Kidney epithelial cell (primary cell): ENCODE results near the gene TBC1D24. TPM values are rescaled to one million over a fixed set of nuclear protein-coding genes. Genes with fewer than 3 reads are reported as not detected.
"Not testable (repeated sequence)": the region's sequence is repeated elsewhere in the genome, so short reads cannot be mapped to it uniquely, and the experiment has no call there.

Experiments
- DNase-seq: peaks from one replicate; pipeline ENCODE4 v3.0.0-alpha.2; 2010; ENCODE audit warnings: low read depth
- H3K27me3 ChIP-seq: 2 replicates; pipeline ENCODE4 v1.6.0; 2011; ENCODE audit warnings: low read length; ENCODE audit not compliant: control insufficient read depth, insufficient read depth
- H3K36me3 ChIP-seq: 2 replicates; pipeline ENCODE4 v1.5.1; 2011; ENCODE audit warnings: low read length; ENCODE audit not compliant: control insufficient read depth, insufficient read depth
- H3K4me3 ChIP-seq: 2 replicates; pipeline ENCODE4 v1.5.1; 2011; ENCODE audit warnings: low read depth, mild to moderate bottlenecking, control low read depth, low read length
- total RNA-seq: library from RNA; depleted of rRNA; stranded (reverse); fragments of >200 nt; gene quantifications from 2 replicates; pipeline ENCODE4 v1.2.3, GENCODE V29; 2015
- TF ChIP-seq, protein P1 (sequence below): IDR thresholded peaks from 2 replicates; pipeline ENCODE4 v1.5.1; 2011; ENCODE audit warnings: mild to moderate bottlenecking, moderate library complexity, low read length, control low read depth, inconsistent platforms; ENCODE audit not compliant: insufficient read depth, poor library complexity, severe bottlenecking

TBC1D24 gene
- total RNA-seq, 1 donor from 2014 or later = 14.5 TPM

DNA sequence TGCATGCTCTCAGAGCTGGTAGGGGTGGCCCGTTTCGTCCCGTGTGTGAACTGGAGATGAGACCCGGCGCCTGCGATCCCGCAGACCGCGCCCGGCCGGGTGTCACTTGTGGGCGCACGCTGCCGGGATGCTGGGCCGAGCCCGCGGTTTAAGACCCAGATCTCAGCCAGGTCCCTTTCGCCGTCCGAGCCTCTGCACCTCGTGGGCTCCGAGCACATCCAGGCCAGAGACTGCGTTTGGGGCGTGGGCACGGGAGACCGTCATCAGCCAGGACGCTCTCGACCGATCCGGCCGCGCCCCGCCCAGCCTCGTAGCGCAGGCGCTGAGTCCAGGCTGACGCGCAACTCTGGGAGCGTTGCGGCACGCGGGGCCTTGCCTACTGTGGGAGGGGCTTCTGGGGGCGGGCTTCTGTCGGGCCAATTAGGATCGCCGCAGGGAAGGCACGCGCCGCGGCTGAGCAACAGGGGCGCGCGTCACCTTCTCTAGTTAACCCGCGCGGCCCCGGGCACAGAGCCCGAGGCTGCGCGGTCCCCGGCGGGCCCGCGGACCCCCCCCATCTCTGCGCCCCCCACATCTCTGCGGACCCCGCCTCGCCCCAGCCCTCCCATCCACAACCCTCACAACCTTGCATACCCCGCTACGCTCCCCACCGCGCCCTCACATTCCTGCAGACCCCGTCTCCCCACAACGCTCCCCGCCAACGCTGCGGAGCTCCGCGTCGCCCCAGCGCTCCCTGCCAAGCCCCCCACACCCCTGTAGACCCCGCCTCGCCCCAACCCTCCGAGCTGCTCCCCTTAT is 57.0 kb downstream of the TBC1D24 start:
- TF ChIP-seq, protein P1, sequence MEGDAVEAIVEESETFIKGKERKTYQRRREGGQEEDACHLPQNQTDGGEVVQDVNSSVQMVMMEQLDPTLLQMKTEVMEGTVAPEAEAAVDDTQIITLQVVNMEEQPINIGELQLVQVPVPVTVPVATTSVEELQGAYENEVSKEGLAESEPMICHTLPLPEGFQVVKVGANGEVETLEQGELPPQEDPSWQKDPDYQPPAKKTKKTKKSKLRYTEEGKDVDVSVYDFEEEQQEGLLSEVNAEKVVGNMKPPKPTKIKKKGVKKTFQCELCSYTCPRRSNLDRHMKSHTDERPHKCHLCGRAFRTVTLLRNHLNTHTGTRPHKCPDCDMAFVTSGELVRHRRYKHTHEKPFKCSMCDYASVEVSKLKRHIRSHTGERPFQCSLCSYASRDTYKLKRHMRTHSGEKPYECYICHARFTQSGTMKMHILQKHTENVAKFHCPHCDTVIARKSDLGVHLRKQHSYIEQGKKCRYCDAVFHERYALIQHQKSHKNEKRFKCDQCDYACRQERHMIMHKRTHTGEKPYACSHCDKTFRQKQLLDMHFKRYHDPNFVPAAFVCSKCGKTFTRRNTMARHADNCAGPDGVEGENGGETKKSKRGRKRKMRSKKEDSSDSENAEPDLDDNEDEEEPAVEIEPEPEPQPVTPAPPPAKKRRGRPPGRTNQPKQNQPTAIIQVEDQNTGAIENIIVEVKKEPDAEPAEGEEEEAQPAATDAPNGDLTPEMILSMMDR = no peak
- peak; percentile 81 for DNase-seq
- H3K36me3 ChIP-seq = peaks cover 3% of the 10 kb centered on the region
- no peaks in the 10 kb centered on the region for H3K27me3 ChIP-seq
- peak overlapping the region; percentile 55 for H3K4me3 ChIP-seq

DNA sequence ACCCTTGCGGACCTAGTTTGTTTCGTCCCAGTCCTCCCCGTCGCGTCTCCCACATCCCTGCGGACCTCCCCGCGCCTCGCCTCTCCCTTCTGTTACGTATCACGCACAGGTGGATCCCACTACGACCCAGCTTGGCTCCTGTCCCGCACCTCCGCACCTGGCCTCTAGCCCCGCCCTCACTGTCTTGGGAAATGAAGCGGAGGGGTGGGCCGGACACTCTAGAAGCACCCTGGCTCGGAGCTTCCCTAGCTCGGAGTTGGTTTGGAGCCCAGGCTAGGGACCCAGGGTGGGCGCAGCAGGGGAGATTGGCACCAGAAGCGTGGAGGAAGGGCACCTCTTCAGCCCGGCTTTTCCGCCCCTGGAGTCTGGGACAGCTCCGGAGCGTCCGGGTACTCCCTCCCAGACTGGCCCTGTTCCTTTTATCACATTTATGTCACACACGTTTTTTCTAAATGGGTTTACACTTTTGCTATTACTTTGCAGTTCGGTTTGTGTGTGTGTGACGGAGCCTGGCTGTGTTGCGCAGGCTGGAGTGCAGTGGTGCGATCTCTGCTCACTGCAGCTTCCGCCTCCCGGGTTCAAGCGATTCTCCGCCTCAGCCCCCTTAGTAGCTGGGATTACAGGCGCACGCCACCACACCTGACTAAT is 57.7 kb downstream of the TBC1D24 start:
- Histone ChIP-seq H3K36me3 (peaks cover 3% of the 10 kb centered on the region), H3K4me3 (peak overlapping the region; percentile 55), H3K27me3 (no peaks in the 10 kb centered on the region)
- no peak for DNase-seq
- TF ChIP-seq, protein P1 = no peak

DNA sequence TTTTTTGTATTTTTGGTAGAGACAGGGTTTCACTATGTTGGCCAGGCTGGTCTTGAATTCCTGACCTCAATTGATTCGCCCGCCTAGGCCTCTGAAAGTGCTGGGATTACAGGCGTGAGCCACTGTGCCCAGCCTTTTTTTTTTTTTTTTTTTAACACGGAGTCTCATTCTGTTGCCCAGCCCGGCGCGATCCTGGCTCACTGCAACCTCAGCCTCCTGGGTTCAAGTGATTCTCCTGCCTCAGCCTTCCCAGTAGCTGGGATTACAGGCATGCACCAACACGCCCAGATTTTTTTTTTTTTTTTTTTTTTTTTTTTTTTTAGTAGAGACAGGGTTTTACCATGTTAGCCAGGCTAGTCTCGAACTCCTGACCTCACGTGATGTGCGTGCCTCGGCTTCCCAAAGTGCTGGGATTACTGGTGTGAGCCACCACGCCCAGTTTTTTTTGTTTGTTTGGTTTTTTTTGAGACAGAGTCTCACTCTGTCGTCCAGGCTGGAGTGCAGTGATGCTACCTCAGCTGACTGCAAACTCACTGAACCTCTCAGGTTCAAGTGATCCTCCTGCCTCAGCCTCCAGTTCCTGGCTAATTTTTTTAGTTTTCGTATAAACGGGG is 58.3 kb downstream of the TBC1D24 start:
- H3K4me3 ChIP-seq, H3K36me3 ChIP-seq, H3K27me3 ChIP-seq, DNase-seq: not testable (repeated sequence)

DNA sequence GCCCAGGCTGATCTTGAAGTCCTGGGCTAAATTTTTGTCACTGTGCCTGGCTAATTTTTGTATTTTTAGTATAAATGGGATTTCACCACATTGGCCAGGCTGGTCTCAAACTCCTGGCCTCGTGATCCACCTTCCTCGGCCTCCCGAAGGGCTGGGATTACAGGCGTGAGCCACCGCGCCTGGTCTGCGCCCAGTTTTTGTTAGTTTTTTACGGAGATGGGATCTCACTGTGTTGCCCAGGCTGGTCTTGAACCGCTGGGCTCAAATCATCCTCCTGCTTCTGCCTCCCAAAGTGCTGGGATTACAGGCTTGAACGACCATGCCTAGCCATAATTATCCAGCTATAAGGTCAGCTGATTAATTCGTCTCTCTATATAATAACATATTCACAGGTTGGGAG is 59.0 kb downstream of the TBC1D24 start:
- no peaks in the 10 kb centered on the region for H3K27me3 ChIP-seq
- peaks cover 3% of the 10 kb centered on the region for H3K36me3 ChIP-seq
- TF ChIP-seq, protein P1 = no peak
- DNase-seq = no peak
- H3K4me3 ChIP-seq = no peak overlapping the region

DNA sequence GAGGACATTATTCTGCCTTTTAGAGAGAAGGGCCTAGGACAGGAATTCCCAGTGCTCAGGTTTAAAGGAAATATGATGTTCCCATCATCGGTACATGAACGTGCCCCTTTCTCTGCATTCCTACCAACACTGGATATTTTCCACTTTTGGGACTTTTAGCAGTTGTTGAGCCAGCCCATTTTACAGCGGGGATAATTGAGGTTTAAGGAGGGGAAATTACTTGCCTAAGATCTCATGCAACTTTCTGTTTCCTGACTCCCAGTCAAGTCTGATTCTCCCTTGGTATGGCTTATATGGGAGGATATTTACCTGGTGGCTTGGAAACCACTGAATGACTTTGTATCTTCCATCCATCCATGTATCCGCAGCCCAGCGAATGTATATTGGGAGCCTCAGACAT is 59.4 kb downstream of the TBC1D24 start:
- not testable (repeated sequence) for H3K27me3 ChIP-seq, H3K4me3 ChIP-seq, DNase-seq, H3K36me3 ChIP-seq

DNA sequence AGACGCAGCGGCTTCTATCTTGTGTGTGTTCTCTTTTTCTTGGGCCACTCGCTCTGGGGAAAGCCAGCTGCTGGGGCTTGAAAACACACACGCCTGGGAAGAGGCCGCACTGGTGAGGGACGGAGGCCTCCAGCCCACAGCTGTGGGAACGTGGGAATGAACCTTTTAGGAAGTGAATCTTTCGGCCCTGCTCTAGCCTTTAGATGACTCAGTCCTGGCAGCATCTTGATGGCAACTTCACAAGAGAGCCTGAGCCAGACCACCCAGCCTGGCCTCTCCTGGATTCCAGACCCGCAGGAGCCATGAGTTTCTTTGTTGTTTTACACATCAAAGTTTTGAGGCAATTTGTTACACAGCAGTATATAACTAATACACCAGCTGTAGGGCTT is 60.7 kb downstream of the TBC1D24 start:
- Histone ChIP-seq H3K36me3 (no peaks in the 10 kb centered on the region), H3K4me3 (no peak overlapping the region), H3K27me3 (no peaks in the 10 kb centered on the region)
- TF ChIP-seq, protein P1 = no peak
- DNase-seq = no peak
